Activated CD8-positive, alpha-beta T cell treated with anti-CD3 and anti-CD28 coated beads for 36 hours (primary cell): ENCODE results near the gene PIGW. TPM values are rescaled to one million over a fixed set of nuclear protein-coding genes. Genes with fewer than 3 reads are reported as not detected.

Experiments
- ATAC-seq: fragments of 200-7000 bp; cut with Tn5 transposase; one replicate; pipeline ENCODE4 v1.10.0; 2021; ENCODE audit warnings: mild to moderate bottlenecking, moderate library complexity
- CTCF ChIA-PET: fragments of 350-600 bp; sonication (Branson Sonifier 250); formaldehyde crosslinking; loops from one replicate; lab custom pipeline; 2021; ENCODE audit warnings: antibody characterized with exemption; lab: Charles Lee
- POLR2A ChIA-PET: fragments of 350-600 bp; sonication (Branson Sonifier 250); formaldehyde crosslinking; loops from one replicate; lab custom pipeline; 2021; ENCODE audit warnings: antibody characterized with exemption; lab: Charles Lee
- DNase-seq: peaks from one replicate; pipeline ENCODE4 v3.0.0-alpha.2; 2020
- H3K27ac Mint-ChIP-seq: one replicate; pipeline ENCODE4 v1.8.0; 2021; ENCODE audit warnings: mild to moderate bottlenecking, mixed read lengths
- H3K27me3 Mint-ChIP-seq: one replicate; pipeline ENCODE4 v1.8.0; 2021; ENCODE audit warnings: mixed read lengths
- H3K36me3 Mint-ChIP-seq: one replicate; pipeline ENCODE4 v1.8.0; 2021; ENCODE audit warnings: low read depth, mixed read lengths
- H3K4me1 Mint-ChIP-seq: one replicate; pipeline ENCODE4 v1.8.0; 2021; ENCODE audit warnings: low read depth, mixed read lengths
- H3K4me3 Mint-ChIP-seq: one replicate; pipeline ENCODE4 v1.8.0; 2021; ENCODE audit warnings: mild to moderate bottlenecking, moderate library complexity, mixed read lengths
- H3K9me3 Mint-ChIP-seq: one replicate; pipeline ENCODE4 v1.8.0; 2021; ENCODE audit warnings: mixed read lengths
- intact Hi-C: fragments of 100-400 bp; cut with micrococcal nuclease; formaldehyde crosslinking; loops from one replicate; pipeline ENCODE4 v1.10.0; 2022
- total RNA-seq, 2 experiments: library from RNA; stranded (reverse); gene quantifications; one replicate each; pipeline ENCODE4 v1.2.3, GENCODE V29; 2021
- TF ChIP-seq, protein P1 (sequence below): fragments of 200-600 bp; IDR thresholded peaks from one replicate; pipeline ENCODE4 v1.8.0; 2022; ENCODE audit warnings: antibody characterized with exemption, mild to moderate bottlenecking

Gene PIGW
- total RNA-seq, 2 experiments from 2014 or later: 11.0 to 11.9 TPM

DNA sequence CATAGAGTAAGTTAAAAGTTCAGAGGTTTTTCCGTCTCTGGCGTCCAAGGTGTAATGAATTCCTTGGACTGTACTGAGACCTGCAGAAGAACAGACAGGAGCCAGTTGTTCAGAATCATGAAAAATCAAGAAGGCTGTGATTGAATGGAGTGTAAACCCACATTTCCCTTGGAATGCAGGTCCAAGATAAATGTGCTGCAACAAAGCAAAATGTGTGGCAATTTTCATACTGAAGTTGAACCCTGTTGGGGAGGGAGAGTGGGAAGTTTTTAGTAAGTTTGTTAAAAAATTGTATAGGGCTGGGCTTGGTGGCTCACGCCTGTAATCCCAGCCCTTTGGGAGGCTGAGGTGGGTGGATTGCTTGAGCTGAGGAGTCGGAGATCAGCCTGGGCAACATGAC, 31.3 kb downstream of the PIGW start:
- intact Hi-C loops: no loop called here

DNA sequence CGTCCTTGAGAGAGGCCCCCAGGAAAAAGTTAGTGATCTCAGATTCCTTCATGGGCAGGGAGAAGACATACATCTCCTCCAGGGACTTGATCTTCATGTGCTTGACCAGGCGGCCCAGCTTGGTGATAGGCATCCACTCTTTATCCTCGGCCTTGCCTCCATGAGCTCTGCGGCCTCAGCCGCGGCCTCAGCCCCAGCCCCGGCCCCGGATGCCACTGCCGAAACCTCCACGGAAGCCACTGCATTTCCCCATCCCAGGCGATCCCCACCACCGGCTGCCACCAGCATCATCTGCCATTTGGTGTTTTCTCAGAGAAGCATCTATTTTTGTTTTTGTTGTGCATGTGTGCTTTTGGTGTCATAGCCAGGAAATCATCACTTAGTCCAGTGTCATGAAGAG, 40.2 kb downstream of the PIGW start:
- peaks cover 7% of the 10 kb centered on the region for H3K4me1 Mint-ChIP-seq
- H3K9me3 Mint-ChIP-seq: no peaks in the 10 kb centered on the region
- ChIA-PET POLR2A (interaction anchor here (1.1 kb wide), 1 partner anchor 18 kb away, joined by 3 read pairs; no protein-coding TSS in a partner anchor), CTCF (interaction anchor here (0.9 kb wide), 1 partner anchor 18 kb away, joined by 3 read pairs; no protein-coding TSS in a partner anchor)
- no peak overlapping the region for H3K4me3 Mint-ChIP-seq
- DNase-seq (no peak), ATAC-seq (no peak)
- intact Hi-C loops: no loop called here
- H3K36me3 Mint-ChIP-seq: peaks cover 46% of the 10 kb centered on the region
- H3K27ac Mint-ChIP-seq: no peak overlapping the region
- TF ChIP-seq, protein P1, sequence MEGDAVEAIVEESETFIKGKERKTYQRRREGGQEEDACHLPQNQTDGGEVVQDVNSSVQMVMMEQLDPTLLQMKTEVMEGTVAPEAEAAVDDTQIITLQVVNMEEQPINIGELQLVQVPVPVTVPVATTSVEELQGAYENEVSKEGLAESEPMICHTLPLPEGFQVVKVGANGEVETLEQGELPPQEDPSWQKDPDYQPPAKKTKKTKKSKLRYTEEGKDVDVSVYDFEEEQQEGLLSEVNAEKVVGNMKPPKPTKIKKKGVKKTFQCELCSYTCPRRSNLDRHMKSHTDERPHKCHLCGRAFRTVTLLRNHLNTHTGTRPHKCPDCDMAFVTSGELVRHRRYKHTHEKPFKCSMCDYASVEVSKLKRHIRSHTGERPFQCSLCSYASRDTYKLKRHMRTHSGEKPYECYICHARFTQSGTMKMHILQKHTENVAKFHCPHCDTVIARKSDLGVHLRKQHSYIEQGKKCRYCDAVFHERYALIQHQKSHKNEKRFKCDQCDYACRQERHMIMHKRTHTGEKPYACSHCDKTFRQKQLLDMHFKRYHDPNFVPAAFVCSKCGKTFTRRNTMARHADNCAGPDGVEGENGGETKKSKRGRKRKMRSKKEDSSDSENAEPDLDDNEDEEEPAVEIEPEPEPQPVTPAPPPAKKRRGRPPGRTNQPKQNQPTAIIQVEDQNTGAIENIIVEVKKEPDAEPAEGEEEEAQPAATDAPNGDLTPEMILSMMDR: no peak
- no peaks in the 10 kb centered on the region for H3K27me3 Mint-ChIP-seq

More for the DNA sequence above, 31.3 kb downstream of the PIGW start:
- Mint-ChIP-seq H3K36me3 (peaks cover 50% of the 10 kb centered on the region), H3K9me3 (no peaks in the 10 kb centered on the region), H3K27ac (peak overlapping the region; percentile 42), H3K4me1 (peaks cover 17% of the 10 kb centered on the region), H3K27me3 (no peaks in the 10 kb centered on the region), H3K4me3 (no peak overlapping the region)
- TF ChIP-seq, protein P1: no peak
- ChIA-PET POLR2A (interaction anchor here (1.5 to 1.6 kb wide), 2 partner anchors 10 to 13 kb away, joined by 4 to 7 read pairs; no protein-coding TSS in a partner anchor), CTCF (no interaction called here)
- ATAC-seq (no peak), DNase-seq (no peak)

DNA sequence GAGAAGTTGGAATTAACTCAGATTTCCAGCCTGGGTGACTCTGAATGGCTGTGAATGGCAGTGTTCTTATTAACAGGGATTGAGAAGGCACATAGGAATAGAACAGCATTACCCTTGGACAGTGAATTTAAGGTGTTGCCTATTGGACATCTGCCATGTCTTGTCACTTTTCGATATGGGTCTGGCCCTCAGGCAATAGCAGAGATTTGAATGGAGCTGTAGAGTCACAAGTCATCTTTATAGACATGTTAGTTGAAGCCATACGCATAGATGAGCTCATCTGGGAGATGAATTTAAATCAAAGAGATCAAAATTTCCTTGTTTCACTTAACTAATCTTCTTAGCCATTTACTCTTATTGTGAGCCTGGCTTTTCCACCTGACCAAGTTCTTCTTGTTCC, 42.0 kb downstream of the PIGW start:
- Mint-ChIP-seq H3K4me3 (no peak overlapping the region), H3K27me3 (no peaks in the 10 kb centered on the region), H3K27ac (peak overlapping the region; percentile 17), H3K4me1 (peaks cover 7% of the 10 kb centered on the region), H3K9me3 (no peaks in the 10 kb centered on the region), H3K36me3 (peaks cover 45% of the 10 kb centered on the region)
- ATAC-seq: no peak
- no peak for DNase-seq
- ChIA-PET POLR2A (interaction anchor here (0.7 to 1.2 kb wide), 2 partner anchors 14 to 17 kb away, joined by 4 to 5 read pairs; partner anchors contain the start of gene DHRS11), CTCF (no interaction called here)
- intact Hi-C loops: no loop called here
- TF ChIP-seq, protein P1: no peak

DNA sequence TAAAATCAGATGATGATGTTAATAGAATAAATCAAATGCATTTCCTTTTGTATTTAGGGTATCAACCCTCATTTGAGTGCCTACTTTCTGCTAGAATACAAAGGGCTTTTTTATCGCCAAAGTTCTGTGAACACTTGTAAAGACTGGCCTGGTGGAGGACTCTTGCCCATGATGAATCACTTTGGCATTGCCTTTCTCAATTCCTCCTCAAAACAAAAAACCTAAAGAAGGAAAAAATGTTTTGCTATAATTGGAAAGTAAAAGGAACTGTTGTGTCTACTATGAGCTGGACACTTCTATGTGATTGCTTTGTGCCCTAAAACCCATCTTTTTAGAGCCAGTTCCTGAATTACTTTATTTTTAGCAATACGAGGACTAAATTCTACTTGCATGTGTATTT, 43.9 kb downstream of the PIGW start:
- CTCF ChIA-PET: no interaction called here
- H3K4me3 Mint-ChIP-seq: no peak overlapping the region
- DNase-seq (no peak), ATAC-seq (no peak)
- TF ChIP-seq, protein P1: no peak
- H3K9me3 Mint-ChIP-seq: no peaks in the 10 kb centered on the region
- peaks cover 36% of the 10 kb centered on the region for H3K36me3 Mint-ChIP-seq
- POLR2A ChIA-PET: interaction anchor here (1.2 to 1.3 kb wide), 4 partner anchors 9 to 22 kb away, joined by 3 to 4 read pairs (median 4); partner anchors contain the start of gene MRM1
- H3K27me3 Mint-ChIP-seq: no peaks in the 10 kb centered on the region
- peaks cover 3% of the 10 kb centered on the region for H3K4me1 Mint-ChIP-seq
- intact Hi-C loops: no loop called here
- H3K27ac Mint-ChIP-seq: no peak overlapping the region

DNA sequence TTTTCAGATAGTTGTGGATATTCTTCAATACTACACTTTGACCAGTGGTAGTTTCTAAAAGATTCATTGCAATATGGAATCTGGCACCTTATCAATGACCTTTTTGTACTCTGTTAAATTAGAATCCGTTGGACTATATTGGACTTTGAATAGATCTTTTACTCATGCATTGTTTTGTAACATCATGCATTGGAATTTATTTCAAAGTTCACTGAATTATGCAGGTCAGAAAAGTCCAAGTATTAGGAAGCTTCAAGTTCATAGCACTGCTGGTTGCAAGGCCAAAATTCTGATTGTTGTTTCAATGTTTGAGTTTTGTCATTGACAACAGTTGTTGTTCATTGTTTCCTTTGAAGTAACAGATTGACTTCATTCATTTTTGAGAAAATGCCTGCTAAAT, 49.0 kb downstream of the PIGW start:
- intact Hi-C loops: no loop called here
- no peaks in the 10 kb centered on the region for H3K4me1 Mint-ChIP-seq
- DNase-seq (no peak), ATAC-seq (no peak)
- H3K36me3 Mint-ChIP-seq: peaks cover 37% of the 10 kb centered on the region
- no peaks in the 10 kb centered on the region for H3K27me3 Mint-ChIP-seq
- H3K9me3 Mint-ChIP-seq: no peaks in the 10 kb centered on the region
- ChIA-PET POLR2A (interaction anchor here (0.6 to 1.2 kb wide), 2 partner anchors 11 to 16 kb away, joined by 3 read pairs; no protein-coding TSS in a partner anchor), CTCF (interaction anchor here (1.0 to 1.4 kb wide), 2 partner anchors 18 to 32 kb away, joined by 3 to 5 read pairs; partner anchors contain the start of gene MRM1)
- no peak overlapping the region for H3K27ac Mint-ChIP-seq
- TF ChIP-seq, protein P1: no peak
- H3K4me3 Mint-ChIP-seq: no peak overlapping the region
